ENCODE results near the gene OR6S1.
"Not testable (repeated sequence)": the region's sequence is repeated elsewhere in the genome, so short reads cannot be mapped to it uniquely, and the experiment has no call there.

OR6S1 gene

DNA sequence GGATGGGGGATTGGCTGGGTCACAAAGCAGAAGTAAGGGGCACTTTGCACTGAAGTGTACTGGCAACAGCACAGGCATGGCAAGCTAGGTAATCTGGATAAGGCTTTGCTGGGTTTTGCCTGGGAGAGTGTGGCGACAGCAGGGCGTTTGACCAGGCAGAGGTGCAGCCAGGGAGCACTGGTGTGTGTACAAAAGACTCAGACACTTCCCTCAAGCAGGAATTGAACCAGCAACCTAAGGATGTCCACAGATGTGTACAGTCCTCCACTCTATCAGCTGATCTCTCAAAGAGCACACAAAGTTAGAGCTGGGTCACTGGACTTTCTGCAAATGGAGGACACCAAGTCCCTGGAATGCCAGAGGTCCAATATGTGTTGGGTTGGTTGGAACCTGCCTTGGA lies 27.5 kb upstream of the OR6S1 start:
- no peak for DNase-seq

DNA sequence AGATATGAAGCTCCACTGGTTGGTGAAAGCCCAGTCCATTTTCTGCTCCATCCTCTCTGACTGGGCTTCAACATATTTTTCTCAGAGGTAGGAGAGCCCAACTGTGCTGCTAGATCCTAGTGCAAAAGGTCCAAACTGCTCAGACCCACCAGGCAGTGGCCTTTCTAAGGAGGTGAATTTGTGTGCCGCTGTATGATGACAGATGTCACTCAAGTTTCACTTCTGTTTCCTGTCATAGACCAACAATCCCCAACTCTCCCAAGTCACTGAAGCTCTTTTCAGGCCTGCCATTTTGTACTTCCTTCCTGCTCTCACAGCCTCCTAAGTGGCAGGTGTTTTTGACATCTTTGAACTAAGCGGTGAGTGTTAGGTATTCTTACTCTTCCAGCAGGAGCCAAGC lies 26.5 kb upstream of the OR6S1 start:
- no peak for DNase-seq

DNA sequence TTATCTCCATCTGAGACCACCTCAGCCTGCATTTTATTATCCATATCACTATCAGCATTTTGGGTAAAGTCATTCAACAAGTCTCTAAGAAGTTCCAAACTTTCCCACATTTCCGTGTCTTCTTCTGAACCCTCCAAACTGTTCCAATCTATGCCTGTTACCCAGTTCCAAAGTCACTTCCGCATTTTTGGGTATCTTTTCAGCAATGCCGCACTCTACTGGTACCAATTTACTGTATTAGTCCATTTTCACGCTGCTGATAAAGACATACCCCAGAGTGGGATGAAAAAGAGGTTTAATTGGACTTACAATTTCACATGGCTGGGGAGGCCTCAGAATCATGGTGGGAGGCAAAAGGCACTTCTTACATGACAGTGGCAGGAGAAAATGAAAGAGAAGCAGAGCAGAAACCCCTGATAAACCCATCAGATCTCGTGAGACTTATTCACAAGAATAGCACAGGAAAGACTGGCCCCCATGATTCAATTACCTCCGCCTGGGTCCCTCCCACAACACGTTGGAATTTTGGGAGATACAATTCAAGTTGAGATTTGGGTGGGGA lies 25.0 kb upstream of the OR6S1 start:
- DNase-seq = not testable (repeated sequence)

DNA sequence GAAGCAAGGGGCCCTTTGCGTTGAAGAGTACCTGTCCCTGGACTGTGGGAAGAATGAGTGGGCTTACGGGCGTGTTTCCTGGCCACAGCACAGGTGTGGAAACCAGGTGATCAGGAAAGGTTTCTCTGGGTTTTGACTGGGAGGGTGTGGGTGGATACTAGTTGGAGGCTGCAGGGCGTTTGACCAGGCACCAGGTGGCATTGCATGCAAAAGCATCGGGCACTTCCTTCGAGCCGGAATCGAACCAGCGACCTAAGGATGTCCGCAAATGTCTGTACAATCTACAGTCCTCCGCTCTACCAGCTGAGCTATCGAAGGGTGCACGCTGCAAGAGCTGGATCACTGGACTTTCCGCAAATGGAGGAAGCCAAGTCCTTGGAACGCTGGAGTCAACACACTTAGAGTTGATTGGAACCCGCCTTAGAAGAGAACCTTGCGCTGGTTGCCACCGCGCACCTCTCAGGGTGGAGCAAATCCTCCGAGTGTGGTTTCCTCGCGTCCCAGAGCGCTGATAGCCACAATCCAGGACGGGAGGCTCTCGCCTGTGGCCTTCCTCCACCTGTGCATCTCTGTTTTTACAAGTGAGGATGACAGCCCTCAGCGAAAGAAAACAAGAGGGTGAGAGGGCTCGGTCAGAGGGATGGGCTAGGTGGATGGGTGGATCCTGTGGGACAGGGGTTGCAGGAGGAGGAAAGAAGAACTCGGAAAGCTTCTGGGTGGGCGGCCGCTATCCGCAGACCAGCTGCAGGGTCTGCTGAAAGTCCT lies 21.7 kb upstream of the OR6S1 start:
- peak; percentile 82 for DNase-seq

DNA sequence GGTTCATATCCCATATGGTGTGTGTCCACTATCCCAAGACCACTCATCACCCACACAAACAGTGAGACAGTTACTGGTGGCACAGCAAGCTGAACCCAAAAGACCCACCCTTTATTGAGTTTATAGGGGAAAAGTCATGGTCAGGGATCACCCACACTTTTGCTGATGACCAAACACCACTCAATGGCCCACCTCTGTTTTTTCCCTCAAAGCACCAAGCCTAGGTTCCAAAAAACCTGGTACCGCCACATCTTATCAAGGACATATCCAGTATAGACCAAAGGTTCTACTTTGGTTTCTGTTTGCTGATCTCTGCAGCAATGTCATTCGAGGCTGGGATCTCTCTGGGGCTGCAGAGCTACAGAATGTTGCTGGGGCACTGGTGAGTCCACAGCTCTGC lies 19.7 kb upstream of the OR6S1 start:
- DNase-seq = no peak

DNA sequence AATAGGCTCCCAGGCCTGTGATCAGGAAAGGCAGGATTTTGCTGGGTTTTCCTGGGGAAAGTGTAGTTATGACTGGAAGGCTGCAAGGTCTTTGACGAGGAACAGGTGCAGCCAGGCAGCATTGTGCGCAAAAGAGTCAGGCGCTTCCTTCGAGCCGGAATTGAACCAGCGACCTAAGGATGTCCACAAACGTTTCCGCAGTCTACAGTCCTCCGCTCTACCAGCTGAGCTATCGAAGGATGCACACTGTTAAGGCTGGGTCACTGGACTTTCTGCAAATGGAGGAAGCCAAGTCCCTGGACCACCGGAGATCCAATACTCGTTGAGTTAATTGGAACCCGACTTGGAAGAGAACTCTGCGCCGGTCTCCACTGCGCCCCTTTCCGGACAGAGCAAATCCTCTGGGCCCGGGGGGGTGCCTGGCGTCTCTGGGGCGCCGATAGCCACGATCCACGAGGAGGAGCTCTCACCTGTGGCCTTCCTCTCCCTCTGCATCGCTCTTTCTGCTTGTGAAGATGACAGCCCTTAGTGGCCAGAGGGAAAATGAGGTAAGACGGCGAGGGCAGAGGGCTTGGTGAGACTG lies 18.4 kb upstream of the OR6S1 start:
- no peak for DNase-seq

DNA sequence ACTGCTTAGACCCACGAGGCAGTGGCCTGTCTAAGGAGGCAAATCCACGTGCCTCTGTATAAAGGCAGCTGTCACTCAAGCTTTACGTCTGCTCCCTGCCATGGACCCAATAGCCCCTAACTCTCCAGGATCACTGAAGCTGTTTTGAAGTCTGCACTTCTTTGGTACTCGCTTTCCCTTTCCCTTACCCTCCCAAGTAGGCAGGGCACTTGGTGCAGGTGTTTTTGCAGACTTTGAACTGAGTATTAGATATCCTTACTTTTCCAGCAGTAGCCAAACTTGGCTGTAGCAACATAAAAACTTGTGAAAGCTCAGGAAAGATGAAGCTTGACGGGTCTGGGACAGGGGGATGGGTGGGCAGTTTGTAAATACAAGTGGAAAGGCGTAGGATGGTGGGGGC lies 17.8 kb upstream of the OR6S1 start:
- DNase-seq = no peak

DNA sequence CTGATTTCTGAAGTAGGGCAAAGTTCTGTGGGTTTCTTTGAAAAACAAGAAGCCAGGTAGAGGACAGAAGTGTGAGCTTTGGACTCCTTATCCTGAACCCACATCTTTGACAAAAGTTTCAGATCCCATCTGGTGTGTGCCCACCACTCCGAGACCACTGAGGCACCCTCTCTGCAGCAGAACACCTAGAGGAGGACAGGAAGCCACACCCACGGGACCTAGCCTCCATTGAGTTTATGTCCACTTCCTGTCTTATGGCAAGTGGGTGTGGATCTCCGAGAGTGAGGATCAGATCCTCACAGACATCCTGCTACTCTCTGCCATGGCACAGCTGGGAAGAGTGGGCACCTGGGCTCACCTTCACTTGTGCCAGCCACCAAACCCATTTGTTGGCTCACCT lies 16.8 kb upstream of the OR6S1 start:
- DNase-seq = no peak

DNA sequence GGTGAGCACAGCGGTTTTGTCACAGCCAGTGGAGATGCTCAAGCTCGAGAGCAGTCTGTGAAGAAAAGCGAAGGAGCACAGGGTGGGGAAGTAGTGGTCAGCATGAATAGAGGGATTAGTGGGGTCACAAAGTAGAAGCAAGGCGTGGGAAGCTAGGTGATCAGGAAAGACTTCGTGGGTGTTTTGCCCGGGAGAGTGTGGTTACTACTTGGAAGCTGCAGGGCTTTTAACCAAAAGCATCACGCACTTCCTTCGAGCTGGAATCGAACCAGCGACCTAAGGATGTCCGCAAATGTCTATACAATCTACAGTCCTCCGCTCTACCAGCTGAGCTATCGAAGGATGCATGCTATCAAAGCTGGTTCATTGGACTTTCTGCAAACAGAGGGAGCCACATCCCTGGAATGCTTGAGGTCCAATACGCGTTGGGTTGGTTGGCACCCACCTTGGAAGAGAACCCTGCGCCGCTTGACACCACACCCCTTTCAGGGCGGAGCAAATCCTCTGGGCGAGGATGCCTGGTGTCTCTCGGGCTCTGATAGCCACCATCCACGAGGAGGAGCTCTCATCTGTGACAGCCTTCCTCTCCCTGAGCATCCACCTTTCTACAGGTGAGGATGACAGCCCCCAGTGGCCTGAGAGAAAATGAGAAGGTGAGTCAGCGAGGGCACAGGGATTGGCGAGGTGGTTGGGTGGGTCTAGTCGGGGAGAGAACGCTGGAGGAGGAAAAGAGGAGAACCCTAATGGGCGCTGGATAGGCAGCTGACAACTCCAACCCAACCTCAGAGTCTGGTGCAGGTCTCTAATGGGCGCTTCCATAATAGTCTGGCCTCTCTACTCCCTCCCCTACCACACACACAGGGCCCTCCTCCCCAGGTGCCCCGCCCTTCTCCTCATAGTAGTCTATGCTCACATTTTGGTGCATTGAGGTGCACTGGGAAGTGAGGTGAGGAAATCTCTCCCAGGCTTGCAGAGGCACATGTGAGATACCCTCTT lies 16.0 kb upstream of the OR6S1 start:
- peak; percentile 54 for DNase-seq

DNA sequence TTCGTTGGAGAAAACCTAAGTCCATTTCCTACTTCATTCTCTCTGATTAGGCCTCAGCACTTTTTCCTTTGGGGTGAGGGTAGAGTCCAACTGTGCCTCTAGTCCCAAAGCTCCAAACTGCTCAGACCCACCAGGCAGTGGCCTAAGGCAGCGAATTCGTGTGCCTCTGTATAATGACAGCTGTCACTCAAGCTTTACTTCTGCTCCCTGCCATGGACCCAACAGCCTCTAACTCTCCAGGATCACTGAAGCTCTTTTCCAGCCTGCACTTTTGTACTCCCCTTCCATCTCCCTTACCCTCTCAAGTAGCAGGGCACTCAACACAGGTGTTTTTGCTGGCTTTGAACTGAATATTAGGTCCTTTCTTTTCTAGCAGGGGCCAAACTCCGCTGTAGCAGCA lies 14.8 kb upstream of the OR6S1 start:
- DNase-seq = no peak

DNA sequence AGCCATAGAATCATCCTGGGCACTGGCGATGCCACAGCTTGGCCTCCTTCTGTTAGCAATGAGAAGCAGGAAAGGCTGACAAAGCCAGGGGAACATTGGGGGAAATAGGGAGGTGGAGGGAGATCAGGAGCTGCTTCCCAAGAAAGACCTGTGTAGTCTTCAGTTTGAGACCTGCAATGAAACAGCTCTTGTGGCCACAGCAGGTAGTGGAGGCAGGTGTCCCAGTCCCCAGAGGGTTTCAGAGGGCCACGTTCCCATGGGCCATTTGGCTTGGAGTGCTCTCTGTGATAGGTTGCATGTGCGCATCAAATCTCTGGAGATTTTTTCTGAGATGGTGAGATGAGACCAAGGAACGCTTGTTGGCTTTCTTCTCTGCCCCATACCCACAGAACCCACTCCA lies 14.4 kb upstream of the OR6S1 start:
- DNase-seq = no peak

DNA sequence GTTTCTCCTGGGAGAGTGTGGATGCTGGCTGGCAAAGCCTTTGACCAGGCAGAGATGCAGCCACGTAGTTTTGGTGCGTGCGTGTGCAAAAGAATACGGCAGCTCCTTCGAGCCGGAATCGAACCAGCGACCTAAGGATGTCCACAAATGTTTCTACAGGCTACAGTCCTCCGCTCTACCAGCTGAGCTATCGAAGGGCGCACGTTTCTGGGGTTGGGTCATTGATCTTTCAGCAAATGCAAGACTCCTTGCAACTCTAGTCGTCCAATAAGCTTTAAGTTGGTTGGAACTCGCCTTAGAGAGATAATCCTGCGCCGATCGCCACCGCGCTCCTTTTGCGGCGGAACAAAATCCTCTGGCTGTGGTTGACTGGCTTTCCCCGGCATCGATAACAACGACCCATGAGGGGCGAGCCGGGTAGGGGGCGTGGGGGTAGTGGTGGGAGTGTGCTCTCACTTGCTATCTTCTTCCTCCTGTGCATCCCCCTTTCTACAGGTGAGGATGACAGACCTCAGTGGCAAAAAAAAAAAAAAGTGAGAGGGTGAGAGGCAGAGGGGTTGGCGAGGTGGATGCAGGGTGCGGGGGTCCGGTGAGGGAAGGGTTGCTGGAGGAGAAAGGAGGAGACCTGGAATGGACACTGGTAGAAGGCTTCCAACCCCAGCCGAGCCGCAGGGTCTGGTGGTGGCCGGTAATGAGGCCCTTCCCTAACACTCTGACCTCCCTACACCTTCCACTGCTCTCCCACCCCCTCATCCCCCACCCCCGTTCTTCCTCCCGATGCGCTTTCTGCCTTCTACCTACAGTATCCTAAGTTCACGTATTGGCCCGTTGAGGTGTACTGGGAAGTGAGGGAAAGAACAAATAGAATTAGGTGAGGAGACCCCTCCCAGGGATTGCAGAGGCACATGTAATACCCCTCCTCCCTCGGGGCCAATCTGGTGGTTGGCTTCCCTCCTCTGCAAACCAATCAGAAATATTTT lies 11.8 kb upstream of the OR6S1 start:
- DNase-seq = peak; percentile 32

DNA sequence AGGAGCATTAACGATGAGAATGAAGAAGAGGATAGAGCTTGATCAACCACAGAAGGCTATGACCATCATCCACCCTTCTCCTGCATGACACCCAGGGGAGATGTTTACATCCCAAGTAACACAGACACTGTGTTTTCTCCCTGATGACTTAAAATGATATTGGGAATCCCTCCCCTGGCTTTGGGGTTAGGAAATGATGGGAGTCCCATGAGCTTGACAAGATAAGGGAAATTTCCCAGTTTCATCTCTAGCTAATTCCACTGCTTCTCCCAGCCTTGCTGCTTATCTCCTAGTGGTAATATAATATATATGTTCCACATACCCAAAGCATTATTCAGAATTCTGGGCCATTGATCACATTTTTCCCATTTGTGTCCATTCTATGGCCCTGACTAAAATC lies 4.0 kb upstream of the OR6S1 start:
- DNase-seq = no peak

DNA sequence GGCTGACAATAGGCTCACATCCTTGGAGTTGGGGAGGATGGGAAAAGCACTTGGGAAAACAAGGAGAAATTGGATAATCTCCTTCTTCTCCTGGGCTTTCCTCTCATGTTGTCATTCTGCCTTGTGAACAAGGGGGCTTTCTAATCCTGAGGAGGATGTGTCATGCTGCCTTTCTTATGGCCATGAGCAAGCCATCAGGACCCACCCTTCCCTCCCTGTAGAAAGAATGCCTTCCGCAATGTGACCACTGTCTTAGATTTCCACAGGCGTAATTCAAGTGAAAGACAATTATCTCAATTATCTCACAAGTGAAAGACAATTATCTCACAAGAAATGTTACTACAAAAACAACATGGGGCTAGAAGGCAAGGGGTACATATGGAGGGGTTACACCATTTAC lies 3.0 kb upstream of the OR6S1 start:
- DNase-seq = no peak

DNA sequence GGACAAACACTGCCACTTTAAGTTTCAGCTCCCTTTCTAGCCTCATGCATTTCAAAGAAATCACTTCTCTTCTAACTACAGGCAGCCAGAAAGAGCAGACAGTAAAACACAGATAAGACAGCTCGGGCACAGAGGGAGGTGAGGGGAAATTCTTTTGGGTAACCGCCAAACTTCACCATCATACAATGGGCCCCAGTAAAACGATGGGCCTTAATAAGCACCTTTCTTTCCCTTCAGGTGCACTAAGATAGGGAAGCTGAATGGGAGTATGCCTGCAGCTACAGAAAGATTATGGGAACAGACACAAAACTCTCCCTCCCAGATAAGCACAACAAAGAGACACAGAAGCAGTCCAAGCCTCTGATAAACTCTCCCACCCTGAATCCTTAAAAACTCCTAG lies 1.3 kb upstream of the OR6S1 start:
- not testable (repeated sequence) for DNase-seq

DNA sequence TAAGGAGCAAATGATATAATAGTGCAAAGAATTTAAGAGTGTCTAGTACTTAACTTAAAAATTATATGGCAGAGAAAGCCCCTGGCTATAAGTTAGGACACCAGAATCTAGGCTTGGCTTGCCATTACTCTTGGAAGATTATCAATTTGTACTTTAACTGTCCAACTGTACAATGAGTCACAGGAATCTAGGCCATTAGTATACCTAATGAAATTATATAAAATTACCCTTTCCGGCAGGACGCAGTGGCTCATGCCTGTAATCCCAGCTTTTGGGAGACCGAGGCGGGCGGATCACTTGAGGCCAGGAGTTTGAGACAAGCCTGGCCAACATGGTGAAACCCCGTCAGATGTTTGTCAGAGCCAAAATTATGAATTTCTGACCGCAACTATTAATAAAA lies 691 bp upstream of the OR6S1 start:
- no peak for DNase-seq

DNA sequence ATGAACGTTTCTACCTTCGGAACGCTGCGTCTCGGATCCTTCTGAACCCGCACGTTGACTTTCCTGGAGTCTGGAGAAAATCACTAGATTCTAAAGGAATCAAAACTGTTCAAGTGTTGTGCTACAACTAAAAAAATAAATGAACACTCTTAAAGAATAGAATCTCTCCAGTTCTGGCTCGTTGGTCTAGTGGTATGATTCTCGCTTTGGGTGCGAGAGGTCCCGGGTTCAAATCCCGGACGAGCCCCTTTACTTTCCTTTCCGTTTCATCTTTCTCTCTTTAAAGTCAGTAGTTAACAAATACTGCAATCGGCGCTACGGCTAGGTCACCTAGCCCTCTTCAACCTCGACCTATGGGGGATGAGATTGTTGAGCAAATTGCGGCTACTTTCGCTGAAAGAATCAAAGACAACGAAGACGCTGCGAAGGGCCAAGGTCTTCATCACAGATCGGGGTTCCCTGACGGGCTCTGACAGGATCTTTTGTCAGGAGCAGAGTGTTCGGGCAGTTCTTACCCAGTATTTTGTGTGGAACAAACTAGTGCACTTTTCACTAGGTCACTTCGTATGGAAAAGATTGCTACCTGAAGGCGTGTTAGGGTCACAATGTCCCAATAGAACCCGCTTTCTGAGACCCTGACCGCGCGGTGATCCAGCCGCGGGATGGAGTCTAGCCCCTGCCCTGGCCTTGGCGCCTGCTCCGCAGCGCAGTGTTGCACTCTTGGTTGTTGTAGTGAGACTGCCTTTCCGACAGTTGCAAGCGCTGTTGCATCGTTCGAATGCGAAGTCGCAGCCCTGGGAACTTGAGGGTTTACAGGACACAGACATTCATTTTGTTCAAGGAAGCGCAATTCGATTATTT lies 8.4 kb downstream of the OR6S1 start:
- DNase-seq = peak; percentile 67

DNA sequence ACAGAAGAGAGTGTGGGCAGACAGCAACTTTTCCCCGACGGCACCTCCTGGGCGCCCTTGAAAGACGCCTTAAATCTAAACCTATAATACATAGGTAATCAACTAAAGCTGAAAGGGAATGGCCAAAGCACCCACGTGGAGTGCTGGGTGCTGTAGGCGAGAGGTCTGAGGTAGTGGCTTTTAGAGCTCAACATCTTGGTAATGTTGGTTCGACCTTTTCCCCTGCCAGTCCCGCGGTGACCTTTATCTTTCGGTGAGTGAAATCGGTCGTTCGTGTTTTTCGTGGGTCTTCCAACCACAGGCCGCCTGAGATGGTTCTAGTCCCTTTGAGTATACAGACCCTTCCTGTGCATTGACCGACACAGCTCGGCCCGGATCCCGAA lies 9.1 kb downstream of the OR6S1 start:
- peak; percentile 18 for DNase-seq

DNA sequence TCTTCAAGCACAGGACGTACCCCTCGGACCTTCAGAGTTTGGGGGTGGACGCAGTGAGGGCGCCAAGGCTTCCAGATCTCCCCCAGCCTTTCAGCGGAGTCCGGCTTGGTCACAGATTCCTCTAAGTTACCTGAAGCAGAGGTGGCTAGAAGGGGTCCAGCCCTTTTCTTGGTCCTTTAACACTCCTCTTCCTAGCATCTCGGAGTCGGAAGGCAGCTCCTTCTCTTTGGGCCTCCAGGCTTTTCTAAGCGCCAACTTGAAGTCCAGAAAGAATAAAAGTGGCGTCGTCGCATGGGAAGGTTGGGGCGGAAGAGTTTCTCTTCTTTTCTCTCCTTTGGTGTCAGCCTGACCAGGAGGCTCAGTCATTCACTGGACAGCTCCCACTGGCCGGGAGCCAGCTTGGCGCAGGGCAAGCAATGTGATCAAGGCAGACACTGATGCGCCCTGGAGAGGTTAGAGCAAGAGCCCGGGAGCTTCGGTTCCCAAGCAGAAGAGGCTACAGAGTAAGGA lies 9.6 kb downstream of the OR6S1 start:
- DNase-seq = peak; percentile 21

DNA sequence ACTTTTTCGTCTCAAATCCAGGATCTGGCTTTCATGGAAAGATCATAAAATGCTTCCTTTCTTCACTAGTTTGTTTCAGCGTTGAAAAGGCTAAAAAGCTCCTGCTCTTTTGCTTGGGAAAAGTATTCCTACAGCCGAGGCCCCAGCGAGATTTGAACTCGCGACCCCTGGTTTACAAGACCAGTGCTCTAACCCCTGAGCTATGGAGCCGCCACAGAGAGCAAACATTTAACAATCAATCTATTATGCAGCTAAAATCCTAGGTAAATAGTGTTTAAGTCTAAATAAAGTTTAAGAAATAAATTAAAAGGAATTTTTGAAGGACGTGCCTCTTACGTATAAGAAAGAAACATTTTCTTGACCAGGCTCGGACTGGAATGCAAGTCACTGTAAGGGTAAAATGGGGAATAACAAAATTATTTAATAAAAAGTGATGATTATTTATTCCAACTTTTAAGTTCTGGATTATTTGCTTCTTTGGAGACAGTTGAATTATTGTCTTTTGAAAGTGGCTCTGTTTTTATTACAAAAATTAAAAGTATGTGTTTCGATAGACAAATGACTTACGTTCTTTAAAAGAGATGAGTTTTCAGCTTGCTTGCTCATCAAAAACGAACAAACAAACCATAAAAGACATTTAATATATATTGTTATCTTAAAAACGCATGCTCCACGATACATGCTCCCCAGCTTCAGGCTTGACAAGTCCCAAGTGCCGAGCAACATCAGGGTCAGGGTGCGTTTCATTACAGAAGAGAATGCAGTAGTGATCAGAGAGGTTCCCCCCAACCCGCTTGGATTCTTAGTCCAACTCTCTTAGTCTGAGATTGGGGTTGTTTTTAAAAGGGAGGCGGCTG lies 10.2 kb downstream of the OR6S1 start:
- peak; percentile 60 for DNase-seq

All from CD4-positive, alpha-beta T cell treated with Interleukin-17A for 4 hours (primary cell).